ENCODE results near the gene ZNF577.

DNA sequence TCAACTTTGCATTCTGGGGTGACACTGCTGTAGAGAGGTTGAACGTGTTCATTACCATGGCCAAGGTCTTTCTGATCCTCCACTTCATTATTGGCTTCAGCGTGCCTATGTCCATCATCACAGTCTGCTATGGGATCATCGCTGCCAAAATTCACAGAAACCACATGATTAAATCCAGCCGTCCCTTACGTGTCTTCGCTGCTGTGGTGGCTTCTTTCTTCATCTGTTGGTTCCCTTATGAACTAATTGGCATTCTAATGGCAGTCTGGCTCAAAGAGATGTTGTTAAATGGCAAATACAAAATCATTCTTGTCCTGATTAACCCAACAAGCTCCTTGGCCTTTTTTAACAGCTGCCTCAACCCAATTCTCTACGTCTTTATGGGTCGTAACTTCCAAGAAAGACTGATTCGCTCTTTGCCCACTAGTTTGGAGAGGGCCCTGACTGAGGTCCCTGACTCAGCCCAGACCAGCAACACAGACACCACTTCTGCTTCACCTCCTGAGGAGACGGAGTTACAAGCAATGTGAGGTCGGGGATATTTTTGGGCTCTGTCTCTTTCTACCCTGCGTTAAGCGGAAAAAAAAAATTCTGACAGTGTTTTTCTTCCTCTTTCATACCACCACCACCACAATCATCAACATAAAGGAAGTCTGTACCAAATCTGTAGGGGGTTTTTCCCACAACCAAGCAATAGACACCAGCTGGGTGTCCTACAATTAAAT lies 63.3 kb downstream of the ZNF577 start:
- TF ChIP-seq POLR2AphosphoS5 (IDR thresholded peaks at IDR 0.05; ENCODE audit: borderline replicate concordance, low read depth, low read length): no peak
- TF ChIP-seq EZH2 (IDR thresholded peaks at IDR 0.05): no peak
- TF ChIP-seq FOXP2 (optimal IDR thresholded peaks at IDR 0.05; ENCODE audit: control extremely low read depth, extremely low read length, insufficient read depth): no peak
